ENCODE data around the gene GFRA1.

Gene GFRA1

DNA sequence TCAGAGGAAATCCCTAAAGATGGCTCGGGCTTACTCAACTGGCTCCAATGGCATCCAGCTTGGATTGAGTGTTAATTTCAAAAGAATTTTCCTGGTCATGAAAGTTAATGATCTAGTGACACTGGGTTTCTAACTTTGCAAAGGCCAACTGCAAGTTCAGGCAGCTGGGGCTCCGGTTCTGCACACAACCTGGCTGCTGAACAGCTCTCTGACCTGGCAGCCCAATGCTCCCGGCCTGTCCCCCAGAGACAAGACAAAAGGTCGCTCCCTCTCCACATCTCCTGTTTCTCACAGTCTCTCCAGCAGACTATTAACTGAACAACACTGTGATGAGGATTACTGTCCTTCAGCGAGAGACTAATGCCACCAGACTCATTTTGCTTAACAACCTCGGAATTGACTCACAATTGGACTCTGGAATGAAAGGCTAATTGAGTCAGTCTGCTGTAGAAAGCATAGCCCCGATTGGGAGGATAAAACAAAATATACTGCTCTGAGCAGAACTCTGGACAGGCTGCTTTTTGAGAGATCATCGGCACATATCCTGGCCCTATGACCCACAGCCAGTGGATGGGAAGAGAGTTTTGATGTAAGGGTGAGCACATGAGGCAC, 174.5 kb downstream of the GFRA1 start:
- Histone ChIP-seq H3K4me3 (ENCODE audit: insufficient read depth, low read depth, low read length) (no peak overlapping the region), H3K27ac (ENCODE audit: insufficient read depth, low read depth, low read length, poor library complexity, severe bottlenecking) (no peak overlapping the region), H3K4me1 (ENCODE audit: control insufficient read depth, insufficient read depth, low read length) (peaks cover 8% of the 10 kb centered on the region), H3K36me3 (ENCODE audit: control insufficient read depth, insufficient read depth, low read length) (no peaks in the 10 kb centered on the region), H3K27me3 (ENCODE audit: control insufficient read depth, insufficient read depth, low read length, poor library complexity, severe bottlenecking) (no peaks in the 10 kb centered on the region), H3K9me3 (ENCODE audit: control insufficient read depth, low read length) (no peaks in the 10 kb centered on the region)
- 91 to 93% methylated on average over 8 of the region's 8 CpGs for WGBS, 2 experiments

DNA sequence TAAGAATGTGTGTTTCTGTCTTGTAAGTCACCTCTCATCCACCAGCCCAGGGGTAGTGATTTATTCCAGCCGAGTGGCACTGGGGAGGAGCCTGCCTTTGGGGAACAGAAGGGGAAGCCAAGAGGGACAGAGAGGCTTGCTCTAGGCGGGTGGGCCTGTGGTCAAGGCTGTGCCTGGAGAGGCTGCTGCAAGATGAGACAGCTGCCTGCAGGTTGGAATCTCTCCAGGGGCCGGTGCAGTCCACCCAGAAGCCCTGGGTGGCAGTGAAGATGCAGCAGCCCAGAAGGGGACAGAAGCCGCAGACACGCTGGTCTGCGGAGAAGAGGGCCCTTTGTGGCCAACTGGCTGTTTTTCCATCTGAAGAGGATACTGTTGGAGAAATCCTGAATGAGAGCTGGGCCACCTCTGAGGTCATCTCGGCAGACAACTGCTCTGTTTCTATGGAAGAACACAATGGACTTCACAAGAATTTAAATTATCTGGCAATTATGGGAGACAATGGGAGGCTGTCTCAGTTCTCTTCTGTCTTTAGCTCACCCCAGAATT, 175.7 kb downstream of the GFRA1 start:
- Histone ChIP-seq H3K4me3 (ENCODE audit: insufficient read depth, low read depth, low read length) (no peak overlapping the region), H3K4me1 (ENCODE audit: control insufficient read depth, insufficient read depth, low read length) (peaks cover 8% of the 10 kb centered on the region), H3K9me3 (ENCODE audit: control insufficient read depth, low read length) (no peaks in the 10 kb centered on the region), H3K27ac (ENCODE audit: insufficient read depth, low read depth, low read length, poor library complexity, severe bottlenecking) (no peak overlapping the region), H3K27me3 (ENCODE audit: control insufficient read depth, insufficient read depth, low read length, poor library complexity, severe bottlenecking) (no peaks in the 10 kb centered on the region), H3K36me3 (ENCODE audit: control insufficient read depth, insufficient read depth, low read length) (no peaks in the 10 kb centered on the region)
- 80 to 81% methylated on average over 7 of the region's 7 CpGs for WGBS, 2 experiments

GRCh38 chr10:116096526-116096925, 176.5 kb downstream of the GFRA1 start:
- Histone ChIP-seq H3K9me3 (ENCODE audit: control insufficient read depth, low read length) (no peaks in the 10 kb centered on the region), H3K4me3 (ENCODE audit: insufficient read depth, low read depth, low read length) (no peak overlapping the region), H3K4me1 (ENCODE audit: control insufficient read depth, insufficient read depth, low read length) (peaks cover 8% of the 10 kb centered on the region), H3K27me3 (ENCODE audit: control insufficient read depth, insufficient read depth, low read length, poor library complexity, severe bottlenecking) (no peaks in the 10 kb centered on the region), H3K36me3 (ENCODE audit: control insufficient read depth, insufficient read depth, low read length) (no peaks in the 10 kb centered on the region), H3K27ac (ENCODE audit: insufficient read depth, low read depth, low read length, poor library complexity, severe bottlenecking) (no peak overlapping the region)
- 82 to 84% methylated on average over 13 of the region's 13 CpGs for whole genome bisulfite sequencing, 2 experiments

DNA sequence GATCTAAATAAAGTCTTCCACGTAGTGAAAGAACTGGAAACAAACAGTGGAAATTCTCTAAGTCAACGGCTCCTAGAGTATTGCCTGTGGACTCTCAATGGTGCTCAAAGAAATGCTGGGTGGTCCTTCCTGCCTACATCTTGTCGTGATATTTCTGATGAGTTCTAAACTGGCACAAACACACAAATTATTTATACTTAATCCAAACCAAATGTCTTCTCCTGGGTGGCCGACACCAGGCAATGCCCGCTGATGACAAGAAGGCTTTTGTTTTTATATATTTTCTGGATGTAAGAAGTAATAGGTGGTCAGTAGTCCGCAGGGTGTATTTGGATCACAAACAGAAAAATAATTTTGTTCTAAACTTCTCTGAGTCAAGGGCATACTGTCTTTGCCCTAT, 178.7 kb downstream of the GFRA1 start:
- no peaks in the 10 kb centered on the region for H3K27me3 ChIP-seq (ENCODE audit: control insufficient read depth, insufficient read depth, low read length, poor library complexity, severe bottlenecking)
- H3K36me3 ChIP-seq (ENCODE audit: control insufficient read depth, insufficient read depth, low read length): no peaks in the 10 kb centered on the region

DNA sequence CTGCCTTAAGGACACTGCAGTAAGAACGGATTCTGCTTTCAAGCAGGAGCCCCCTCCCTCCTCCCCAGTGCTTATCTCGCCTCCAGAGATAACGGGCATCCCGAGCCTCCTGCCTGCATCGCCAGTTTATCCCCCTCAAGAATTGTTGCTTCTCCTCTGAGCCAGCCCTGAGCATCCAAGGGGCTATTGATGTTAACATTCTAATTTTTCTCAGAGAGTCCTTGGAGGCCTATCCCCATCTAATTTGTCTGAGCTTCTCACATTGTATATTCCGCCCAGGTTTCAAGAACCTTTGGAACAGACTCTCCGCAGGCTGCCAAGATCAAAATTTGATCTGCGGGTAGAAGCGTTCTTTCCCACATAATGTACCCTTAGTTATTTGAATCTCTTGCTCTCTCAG, 180.0 kb downstream of the GFRA1 start:
- no peak overlapping the region for H3K4me3 ChIP-seq (ENCODE audit: insufficient read depth, low read depth, low read length)
- H3K36me3 ChIP-seq (ENCODE audit: control insufficient read depth, insufficient read depth, low read length): no peaks in the 10 kb centered on the region
- H3K9me3 ChIP-seq (ENCODE audit: control insufficient read depth, low read length): no peaks in the 10 kb centered on the region
- WGBS, 2 experiments: 92 to 94% methylated on average over 9 of the region's 9 CpGs
- H3K27ac ChIP-seq (ENCODE audit: insufficient read depth, low read depth, low read length, poor library complexity, severe bottlenecking): no peak overlapping the region
- H3K27me3 ChIP-seq (ENCODE audit: control insufficient read depth, insufficient read depth, low read length, poor library complexity, severe bottlenecking): no peaks in the 10 kb centered on the region
- peaks cover 8% of the 10 kb centered on the region for H3K4me1 ChIP-seq (ENCODE audit: control insufficient read depth, insufficient read depth, low read length)

More for the DNA sequence above, 178.7 kb downstream of the GFRA1 start:
- peaks cover 8% of the 10 kb centered on the region for H3K4me1 ChIP-seq (ENCODE audit: control insufficient read depth, insufficient read depth, low read length)
- 92 to 93% methylated on average over 6 of the region's 6 CpGs for WGBS, 2 experiments
- no peak overlapping the region for H3K27ac ChIP-seq (ENCODE audit: insufficient read depth, low read depth, low read length, poor library complexity, severe bottlenecking)
- no peaks in the 10 kb centered on the region for H3K9me3 ChIP-seq (ENCODE audit: control insufficient read depth, low read length)
- H3K4me3 ChIP-seq (ENCODE audit: insufficient read depth, low read depth, low read length): no peak overlapping the region

- no peaks in the 10 kb centered on the region for H3K9me3 ChIP-seq (ENCODE audit: control insufficient read depth, low read length)
- no peaks in the 10 kb centered on the region for H3K36me3 ChIP-seq (ENCODE audit: control insufficient read depth, insufficient read depth, low read length)
- 92 to 93% methylated on average over 6 of the region's 6 CpGs for WGBS, 2 experiments
Measured at GRCh38 chr10:116088985-116089384, 184.0 kb downstream of the GFRA1 start.

GRCh38 chr10:116085323-116085722, 187.7 kb downstream of the GFRA1 start:
- Histone ChIP-seq H3K9me3 (ENCODE audit: control insufficient read depth, low read length) (no peaks in the 10 kb centered on the region), H3K4me1 (ENCODE audit: control insufficient read depth, insufficient read depth, low read length) (no peaks in the 10 kb centered on the region), H3K4me3 (ENCODE audit: insufficient read depth, low read depth, low read length) (no peak overlapping the region), H3K36me3 (ENCODE audit: control insufficient read depth, insufficient read depth, low read length) (no peaks in the 10 kb centered on the region), H3K27ac (ENCODE audit: insufficient read depth, low read depth, low read length, poor library complexity, severe bottlenecking) (no peak overlapping the region), H3K27me3 (ENCODE audit: control insufficient read depth, insufficient read depth, low read length, poor library complexity, severe bottlenecking) (no peaks in the 10 kb centered on the region)
- 88 to 92% methylated on average over 4 of the region's 4 CpGs for WGBS, 2 experiments

More at GRCh38 chr10:116088985-116089384, 184.0 kb downstream of the GFRA1 start:
- H3K27ac ChIP-seq (ENCODE audit: insufficient read depth, low read depth, low read length, poor library complexity, severe bottlenecking): no peak overlapping the region
- no peaks in the 10 kb centered on the region for H3K27me3 ChIP-seq (ENCODE audit: control insufficient read depth, insufficient read depth, low read length, poor library complexity, severe bottlenecking)
- H3K4me1 ChIP-seq (ENCODE audit: control insufficient read depth, insufficient read depth, low read length): no peaks in the 10 kb centered on the region
- no peak overlapping the region for H3K4me3 ChIP-seq (ENCODE audit: insufficient read depth, low read depth, low read length)

DNA sequence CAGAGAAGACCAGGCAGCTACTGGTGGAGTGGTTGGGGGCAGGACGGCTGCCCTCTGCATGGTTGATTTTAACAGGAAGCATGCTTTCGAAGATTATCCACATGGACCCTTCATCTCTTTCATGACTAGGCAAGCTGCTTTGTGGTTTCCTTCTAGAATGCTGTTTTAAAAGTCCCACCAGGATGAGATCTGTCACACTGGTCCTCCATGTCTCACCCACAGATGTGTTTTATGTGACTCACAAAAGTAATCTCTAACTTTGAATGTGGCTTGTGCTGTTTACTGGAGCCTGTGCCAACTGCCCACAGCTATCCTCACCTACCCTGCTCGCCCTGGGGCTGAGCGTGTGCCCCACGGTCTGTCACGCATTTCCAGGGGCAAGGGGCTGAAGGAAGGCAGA, 188.8 kb downstream of the GFRA1 start:
- Histone ChIP-seq H3K27me3 (ENCODE audit: control insufficient read depth, insufficient read depth, low read length, poor library complexity, severe bottlenecking) (no peaks in the 10 kb centered on the region), H3K27ac (ENCODE audit: insufficient read depth, low read depth, low read length, poor library complexity, severe bottlenecking) (no peak overlapping the region), H3K4me1 (ENCODE audit: control insufficient read depth, insufficient read depth, low read length) (no peaks in the 10 kb centered on the region), H3K36me3 (ENCODE audit: control insufficient read depth, insufficient read depth, low read length) (no peaks in the 10 kb centered on the region), H3K4me3 (ENCODE audit: insufficient read depth, low read depth, low read length) (no peak overlapping the region), H3K9me3 (ENCODE audit: control insufficient read depth, low read length) (no peaks in the 10 kb centered on the region)
- 93 to 95% methylated on average over 6 of the region's 6 CpGs for whole genome bisulfite sequencing, 2 experiments

DNA sequence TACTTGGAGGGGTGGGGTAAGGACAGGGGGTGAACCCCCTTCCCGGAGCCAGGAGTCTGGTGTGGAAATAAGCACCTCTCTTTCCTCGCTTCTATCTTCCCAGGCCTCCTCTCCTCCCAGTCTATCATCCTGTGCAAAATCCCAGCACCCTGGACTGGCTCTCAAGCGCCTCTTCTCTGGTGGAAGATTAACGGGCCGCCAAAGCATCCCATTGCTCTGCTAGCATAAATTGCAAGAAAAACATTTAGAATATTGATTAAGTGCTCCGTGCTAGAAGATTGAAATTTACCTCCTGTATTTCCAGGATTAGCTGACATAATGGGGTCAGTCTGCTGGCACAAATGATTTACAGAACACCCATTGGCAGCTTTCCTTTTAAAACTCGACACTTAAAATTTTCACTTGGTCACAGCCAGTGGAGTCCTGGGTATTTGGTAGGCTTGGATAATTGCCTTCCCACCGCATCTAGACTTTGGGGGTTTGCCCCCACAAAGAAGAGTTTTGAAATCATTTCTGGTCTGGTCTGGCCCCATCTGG, 189.7 kb downstream of the GFRA1 start:
- H3K36me3 ChIP-seq (ENCODE audit: control insufficient read depth, insufficient read depth, low read length): no peaks in the 10 kb centered on the region
- WGBS, 2 experiments: 95 to 96% methylated on average over 8 of the region's 8 CpGs
- H3K27me3 ChIP-seq (ENCODE audit: control insufficient read depth, insufficient read depth, low read length, poor library complexity, severe bottlenecking): no peaks in the 10 kb centered on the region
- no peaks in the 10 kb centered on the region for H3K4me1 ChIP-seq (ENCODE audit: control insufficient read depth, insufficient read depth, low read length)
- H3K4me3 ChIP-seq (ENCODE audit: insufficient read depth, low read depth, low read length): no peak overlapping the region
- H3K9me3 ChIP-seq (ENCODE audit: control insufficient read depth, low read length): no peaks in the 10 kb centered on the region
- no peak overlapping the region for H3K27ac ChIP-seq (ENCODE audit: insufficient read depth, low read depth, low read length, poor library complexity, severe bottlenecking)

GRCh38 chr10:116082762-116083161, 190.2 kb downstream of the GFRA1 start:
- Histone ChIP-seq H3K27me3 (ENCODE audit: control insufficient read depth, insufficient read depth, low read length, poor library complexity, severe bottlenecking) (no peaks in the 10 kb centered on the region), H3K4me3 (ENCODE audit: insufficient read depth, low read depth, low read length) (no peak overlapping the region), H3K9me3 (ENCODE audit: control insufficient read depth, low read length) (no peaks in the 10 kb centered on the region), H3K27ac (ENCODE audit: insufficient read depth, low read depth, low read length, poor library complexity, severe bottlenecking) (no peak overlapping the region), H3K4me1 (ENCODE audit: control insufficient read depth, insufficient read depth, low read length) (no peaks in the 10 kb centered on the region), H3K36me3 (ENCODE audit: control insufficient read depth, insufficient read depth, low read length) (no peaks in the 10 kb centered on the region)
- WGBS, 2 experiments: 93 to 94% methylated on average over 2 to 3 of the region's 3 CpGs
